Activated CD8-positive, alpha-beta T cell treated with anti-CD3 and anti-CD28 coated beads for 36 hours (primary cell): ENCODE results near the gene ANKRD33B. TPM values are rescaled to one million over a fixed set of nuclear protein-coding genes. Genes with fewer than 3 reads are reported as not detected.

ENCODE experiments used
- ATAC-seq: fragments of 200-7000 bp; cut with Tn5 transposase; one replicate; pipeline ENCODE4 v1.10.0; 2021; ENCODE audit warnings: mild to moderate bottlenecking, moderate library complexity
- CTCF ChIA-PET: fragments of 350-600 bp; sonication (Branson Sonifier 250); formaldehyde crosslinking; loops from one replicate; lab custom pipeline; 2021; ENCODE audit warnings: antibody characterized with exemption; lab: Charles Lee
- POLR2A ChIA-PET: fragments of 350-600 bp; sonication (Branson Sonifier 250); formaldehyde crosslinking; loops from one replicate; lab custom pipeline; 2021; ENCODE audit warnings: antibody characterized with exemption; lab: Charles Lee
- DNase-seq: peaks from one replicate; pipeline ENCODE4 v3.0.0-alpha.2; 2020
- H3K27ac Mint-ChIP-seq: one replicate; pipeline ENCODE4 v1.8.0; 2021; ENCODE audit warnings: mild to moderate bottlenecking, mixed read lengths
- H3K27me3 Mint-ChIP-seq: one replicate; pipeline ENCODE4 v1.8.0; 2021; ENCODE audit warnings: mixed read lengths
- H3K36me3 Mint-ChIP-seq: one replicate; pipeline ENCODE4 v1.8.0; 2021; ENCODE audit warnings: low read depth, mixed read lengths
- H3K4me1 Mint-ChIP-seq: one replicate; pipeline ENCODE4 v1.8.0; 2021; ENCODE audit warnings: low read depth, mixed read lengths
- H3K4me3 Mint-ChIP-seq: one replicate; pipeline ENCODE4 v1.8.0; 2021; ENCODE audit warnings: mild to moderate bottlenecking, moderate library complexity, mixed read lengths
- H3K9me3 Mint-ChIP-seq: one replicate; pipeline ENCODE4 v1.8.0; 2021; ENCODE audit warnings: mixed read lengths
- CTCF ChIP-seq: fragments of 200-600 bp; IDR thresholded peaks from one replicate; pipeline ENCODE4 v1.8.0; 2022; ENCODE audit warnings: antibody characterized with exemption, mild to moderate bottlenecking
- intact Hi-C: fragments of 100-400 bp; cut with micrococcal nuclease; formaldehyde crosslinking; loops from one replicate; pipeline ENCODE4 v1.10.0; 2022
- total RNA-seq, 2 experiments: library from RNA; stranded (reverse); gene quantifications; one replicate each; pipeline ENCODE4 v1.2.3, GENCODE V29; 2021

ANKRD33B gene
- total RNA-seq, 2 experiments from 2014 or later: 13.6 to 13.8 TPM

- intact Hi-C loops: no loop called here
- Mint-ChIP-seq H3K36me3 (peaks cover 25% of the 10 kb centered on the region), H3K4me3 (no peak overlapping the region), H3K9me3 (peaks cover 13% of the 10 kb centered on the region), H3K27me3 (peaks cover 6% of the 10 kb centered on the region), H3K27ac (no peak overlapping the region), H3K4me1 (peaks cover 52% of the 10 kb centered on the region)
- ATAC-seq (no peak), DNase-seq (no peak)
- CTCF ChIA-PET: no interaction called here
- POLR2A ChIA-PET: no interaction called here
- TF ChIP-seq CTCF: no peak
Observed at GRCh38 chr5:10599862-10600284, 36.0 kb downstream of the ANKRD33B start.

GRCh38 chr5:10600626-10601245, 36.9 kb downstream of the ANKRD33B start:
- TF ChIP-seq CTCF: no peak
- H3K9me3 Mint-ChIP-seq: peaks cover 13% of the 10 kb centered on the region
- peak; percentile 74 for ATAC-seq
- POLR2A ChIA-PET: interaction anchor here (0.8 to 1.0 kb wide), 2 partner anchors 17 to 34 kb away, joined by 3 read pairs; no protein-coding TSS in a partner anchor
- no peak overlapping the region for H3K27ac Mint-ChIP-seq
- H3K27me3 Mint-ChIP-seq: peaks cover 6% of the 10 kb centered on the region
- H3K4me3 Mint-ChIP-seq: no peak overlapping the region
- peaks cover 25% of the 10 kb centered on the region for H3K36me3 Mint-ChIP-seq
- CTCF ChIA-PET: interaction anchor here (0.9 to 1.0 kb wide), 2 partner anchors 27 to 28 kb away, joined by 3 read pairs; no protein-coding TSS in a partner anchor
- intact Hi-C loops: no loop called here
- H3K4me1 Mint-ChIP-seq: peaks cover 45% of the 10 kb centered on the region
- peak; percentile 55 for DNase-seq

DNA sequence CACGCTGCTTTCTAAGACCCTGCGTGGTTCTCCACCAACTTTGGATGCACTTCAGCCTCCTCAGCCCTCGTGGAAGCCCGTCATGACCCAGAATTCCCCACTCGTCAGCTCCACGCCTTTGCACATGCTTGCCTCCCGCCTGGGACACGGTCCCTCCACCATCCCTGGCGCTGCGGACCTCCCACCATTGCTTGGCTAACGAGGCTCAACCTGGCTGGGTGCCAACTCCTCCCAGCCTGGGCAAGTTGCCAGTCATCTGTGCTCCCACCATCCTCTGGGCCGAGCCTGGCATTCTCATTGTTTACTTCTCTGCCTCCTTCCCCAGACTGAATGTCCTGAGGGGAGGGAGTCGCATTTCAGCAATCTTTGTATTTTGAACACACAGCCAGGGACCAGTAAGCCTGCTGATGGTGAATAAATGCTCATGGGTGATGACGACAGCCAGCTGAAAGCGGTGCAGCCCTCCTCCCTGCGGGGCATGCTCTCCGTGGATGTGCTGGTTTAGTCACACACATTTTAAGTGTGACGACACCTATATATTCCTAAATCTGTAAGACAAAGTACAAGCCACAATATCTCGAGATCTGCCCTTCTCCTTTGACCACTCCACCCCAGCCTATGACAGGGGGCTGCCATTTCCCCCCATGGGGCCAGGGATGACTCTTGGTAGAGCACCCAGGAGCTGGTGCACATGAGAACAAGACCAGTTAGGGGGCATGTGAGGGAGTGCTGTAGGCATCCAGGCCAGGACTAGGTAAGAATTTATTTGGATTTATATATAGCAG, 37.6 kb downstream of the ANKRD33B start:
- no peak overlapping the region for H3K27ac Mint-ChIP-seq
- DNase-seq (no peak), ATAC-seq (peak; percentile 37)
- peaks cover 21% of the 10 kb centered on the region for H3K36me3 Mint-ChIP-seq
- ChIA-PET CTCF (interaction anchor here (0.9 to 1.0 kb wide), 2 partner anchors 26 to 27 kb away, joined by 3 read pairs; no protein-coding TSS in a partner anchor), POLR2A (interaction anchor here (0.8 to 1.0 kb wide), 2 partner anchors 18 to 33 kb away, joined by 3 read pairs; no protein-coding TSS in a partner anchor)
- peaks cover 13% of the 10 kb centered on the region for H3K9me3 Mint-ChIP-seq
- H3K4me3 Mint-ChIP-seq: no peak overlapping the region
- H3K27me3 Mint-ChIP-seq: peaks cover 8% of the 10 kb centered on the region
- TF ChIP-seq CTCF: no peak
- H3K4me1 Mint-ChIP-seq: peaks cover 38% of the 10 kb centered on the region
- intact Hi-C loops: no loop called here

DNA sequence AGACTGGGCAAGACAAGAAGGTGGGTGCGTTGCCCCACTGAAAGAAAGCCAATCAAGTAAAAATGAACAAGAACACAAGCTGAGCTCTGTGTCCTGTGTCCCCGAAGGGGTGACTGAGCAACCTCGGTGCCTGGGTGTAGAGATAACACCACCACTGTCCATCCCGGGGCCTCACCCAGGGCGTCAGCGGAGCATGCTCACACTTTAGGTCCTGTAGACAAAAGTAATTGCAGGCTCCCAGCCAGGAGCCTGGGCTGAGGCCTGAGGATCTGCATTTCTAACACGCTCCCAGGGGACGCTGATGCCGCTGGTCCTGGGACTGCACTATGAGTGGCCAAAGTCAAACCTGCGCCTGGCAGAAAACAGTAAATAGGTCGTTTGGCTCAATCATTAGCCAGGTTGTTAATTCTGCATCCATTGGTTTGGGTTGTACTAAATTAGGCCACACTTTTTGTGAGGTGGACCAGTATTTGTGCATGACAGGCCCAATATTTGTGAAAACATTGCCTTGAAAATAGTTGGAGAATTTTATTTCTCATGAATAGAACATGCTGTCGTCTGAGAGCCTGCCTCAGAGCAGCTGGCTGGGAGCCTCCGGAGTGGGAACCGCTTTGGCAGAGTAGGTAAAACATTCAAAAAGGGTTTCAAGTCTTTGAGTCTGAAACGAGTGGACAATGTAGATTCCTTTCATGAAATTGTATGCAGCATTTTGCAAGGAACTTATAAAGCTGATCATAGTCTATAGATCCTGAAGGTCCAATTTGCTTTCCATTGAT, 38.3 kb downstream of the ANKRD33B start:
- ChIA-PET CTCF (interaction anchor here (0.7 to 1.3 kb wide), 3 partner anchors 26 to 179 kb away, joined by 3 to 8 read pairs (median 3); no protein-coding TSS in a partner anchor), POLR2A (no interaction called here)
- Mint-ChIP-seq H3K27me3 (peaks cover 11% of the 10 kb centered on the region), H3K4me1 (peaks cover 35% of the 10 kb centered on the region), H3K27ac (no peak overlapping the region), H3K4me3 (no peak overlapping the region), H3K36me3 (peaks cover 17% of the 10 kb centered on the region), H3K9me3 (peaks cover 9% of the 10 kb centered on the region)
- ATAC-seq (no peak), DNase-seq (no peak)
- intact Hi-C loops: no loop called here
- TF ChIP-seq CTCF: no peak
